HG03354 (cell line): ENCODE measurements around the gene MYOD1.

Experiments
- ATAC-seq: cut with Tn5 transposase; IDR thresholded peaks from one replicate; pipeline ENCODE4 v1.9.1; 2021; ENCODE audit warnings: mild to moderate bottlenecking; ENCODE audit not compliant: unreplicated experiment, poor library complexity, severe bottlenecking

The MYOD1 gene

GRCh38 chr11:17699147-17700114 lies 19.9 kb upstream of the MYOD1 start:
- no peak for ATAC-seq

GRCh38 chr11:17700991-17701390 lies 18.4 kb upstream of the MYOD1 start:
- no peak for ATAC-seq

GRCh38 chr11:17702876-17703275 lies 16.5 kb upstream of the MYOD1 start:
- ATAC-seq = no peak

GRCh38 chr11:17703951-17704350 lies 15.4 kb upstream of the MYOD1 start:
- peak; percentile 65 for ATAC-seq

GRCh38 chr11:17707830-17708229 lies 11.5 kb upstream of the MYOD1 start:
- no peak for ATAC-seq

GRCh38 chr11:17711836-17712235 lies 7.5 kb upstream of the MYOD1 start:
- no peak for ATAC-seq

GRCh38 chr11:17713851-17714250 lies 5.5 kb upstream of the MYOD1 start:
- no peak for ATAC-seq

- ATAC-seq = no peak
These were observed 5.0 kb upstream of the MYOD1 start for GRCh38 chr11:17714356-17714854.

GRCh38 chr11:17714870-17715269 lies 4.5 kb upstream of the MYOD1 start:
- ATAC-seq = no peak

- ATAC-seq = no peak
These were observed 2.6 kb upstream of the MYOD1 start for GRCh38 chr11:17716807-17717206.

GRCh38 chr11:17718015-17718414 lies 1.4 kb upstream of the MYOD1 start:
- ATAC-seq = no peak

GRCh38 chr11:17718510-17718962 lies 835 bp upstream of the MYOD1 start:
- no peak for ATAC-seq

GRCh38 chr11:17719938-17720795 lies 796 bp downstream of the MYOD1 start:
- ATAC-seq = no peak

GRCh38 chr11:17720796-17721171 lies 1.4 kb downstream of the MYOD1 start:
- ATAC-seq = no peak

GRCh38 chr11:17721242-17721999 lies 2.0 kb downstream of the MYOD1 start:
- no peak for ATAC-seq

GRCh38 chr11:17722000-17722643 lies 2.8 kb downstream of the MYOD1 start:
- ATAC-seq = no peak

- ATAC-seq = no peak
These were observed 4.9 kb downstream of the MYOD1 start for GRCh38 chr11:17724020-17724908.

- no peak for ATAC-seq
These were observed 5.8 kb downstream of the MYOD1 start for GRCh38 chr11:17725174-17725573.
